Right renal pelvis (tissue), 4 donors: ENCODE data around the gene PLS3. TPM values are rescaled to one million over a fixed set of nuclear protein-coding genes. Genes with fewer than 3 reads are reported as not detected.

ENCODE experiments used
- DNase-seq, 4 donors: peaks; one replicate each; pipeline ENCODE4 v3.0.0-alpha.2; 2013; ENCODE audit warnings: low read depth in 4 of 4, low spot score in 3 of 4, missing footprints in 1 of 4
- polyA plus RNA-seq, 4 donors: library from polyadenylated mRNA; unstranded; fragments of 120-200 nt; gene quantifications; one replicate each; pipeline ENCODE4 v1.2.1, GENCODE V29; 2013; ENCODE audit not compliant: insufficient read length in 4 of 4

Gene PLS3
- polyA plus RNA-seq, 4 donors: 253 to 307 (median 301) TPM

DNA sequence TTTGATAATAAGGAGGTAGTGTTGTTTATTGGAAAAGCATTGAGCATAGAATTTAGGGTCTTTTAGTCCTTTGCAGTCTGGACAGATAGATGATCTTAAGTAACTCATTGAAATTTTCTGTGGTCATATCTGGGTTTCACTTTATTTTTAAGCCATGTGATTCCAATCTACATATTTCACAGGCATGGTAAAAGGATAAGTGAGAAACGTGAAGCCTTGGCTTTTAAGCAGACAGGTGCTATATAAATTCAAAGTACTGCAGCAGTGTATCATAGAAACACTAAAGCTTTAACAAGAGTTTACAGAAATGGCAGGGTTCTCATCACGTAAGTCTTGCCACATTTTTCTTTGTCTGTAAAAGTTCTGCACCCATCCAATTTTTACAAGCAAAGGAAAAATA lies 4.9 kb downstream of the PLS3 start:
- DNase-seq: no peak

GRCh38 chrX:115571712-115572111 lies 10.7 kb downstream of the PLS3 start:
- no peak for DNase-seq

- DNase-seq: no peak
Measured at GRCh38 chrX:115573185-115573584, 12.2 kb downstream of the PLS3 start.

GRCh38 chrX:115576676-115577075 lies 15.7 kb downstream of the PLS3 start:
- DNase-seq: no peak

GRCh38 chrX:115579327-115579726 lies 18.4 kb downstream of the PLS3 start:
- no peak for DNase-seq

DNA sequence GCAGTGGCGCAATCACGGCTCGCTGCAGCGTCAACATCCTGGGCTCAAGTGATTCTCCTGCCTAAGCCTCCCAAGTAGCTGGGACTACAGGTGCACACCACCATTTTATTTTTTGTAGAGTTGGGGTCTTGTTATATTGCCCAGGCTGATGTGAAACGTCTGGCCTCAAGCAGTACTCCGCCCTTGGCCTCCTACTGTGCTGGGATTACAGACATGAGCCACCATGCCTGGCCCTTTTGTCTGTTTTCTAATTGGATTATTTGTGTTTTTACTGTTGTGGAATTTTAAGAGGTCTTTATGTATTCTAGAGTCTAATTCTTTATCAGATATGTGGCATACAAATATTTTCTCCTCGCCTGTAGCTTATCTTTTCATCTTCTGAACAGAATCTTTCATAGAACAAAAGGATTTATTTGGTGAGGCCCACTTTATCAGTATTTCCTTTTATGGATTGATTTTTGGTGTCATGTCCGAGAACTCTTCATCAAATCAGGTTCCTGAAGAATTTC lies 18.9 kb downstream of the PLS3 start:
- no peak for DNase-seq

- DNase-seq: no peak
Measured at GRCh38 chrX:115581759-115582615, 21.0 kb downstream of the PLS3 start.

GRCh38 chrX:115582616-115583495 lies 21.9 kb downstream of the PLS3 start:
- no peak for DNase-seq

DNA sequence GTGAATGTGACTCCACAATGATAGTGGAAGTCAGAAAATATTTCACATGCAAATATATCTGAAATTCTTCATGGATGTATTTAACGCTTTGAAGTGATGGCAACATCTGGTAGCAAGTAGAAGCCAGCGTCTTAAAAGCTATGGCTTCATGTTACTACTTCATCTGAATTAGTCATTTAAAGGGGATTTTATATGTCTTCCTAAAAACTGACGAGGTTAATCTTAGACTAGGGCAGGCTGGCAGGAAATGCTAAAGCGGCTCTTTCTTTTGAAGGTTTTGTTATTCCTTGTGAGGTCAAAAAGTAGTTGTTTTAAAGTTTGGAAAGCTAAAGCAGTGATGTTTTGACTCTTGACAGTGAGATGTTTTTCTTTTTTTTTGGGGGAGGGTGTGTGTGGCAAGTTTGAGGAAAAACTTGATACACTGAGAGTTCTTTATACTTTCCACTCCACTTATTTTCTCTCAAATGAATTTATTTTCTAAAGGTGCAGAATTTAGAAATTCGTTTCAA lies 22.6 kb downstream of the PLS3 start:
- no peak for DNase-seq

DNA sequence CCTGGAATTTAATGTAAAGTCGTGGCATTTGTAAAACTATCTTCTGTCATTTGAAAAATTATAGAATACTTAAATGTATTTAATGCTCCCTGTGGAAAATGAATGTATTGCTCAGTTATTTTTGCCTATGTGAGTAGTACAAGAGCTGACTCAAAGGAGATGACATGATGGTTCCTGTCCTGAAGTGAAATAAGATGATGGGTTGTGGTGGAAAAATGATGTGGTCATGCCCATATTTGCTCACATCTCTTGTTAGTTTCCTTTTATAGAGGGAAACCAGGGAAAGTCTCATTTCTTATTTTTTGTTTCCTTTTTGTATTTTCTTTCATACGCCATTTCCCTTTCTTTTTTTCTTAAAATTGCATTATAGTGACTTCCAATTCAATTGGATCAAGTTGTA lies 23.7 kb downstream of the PLS3 start:
- DNase-seq: no peak

GRCh38 chrX:115588179-115588578 lies 27.2 kb downstream of the PLS3 start:
- no peak for DNase-seq

GRCh38 chrX:115589419-115589818 lies 28.4 kb downstream of the PLS3 start:
- DNase-seq: no peak

GRCh38 chrX:115591420-115591819 lies 30.4 kb downstream of the PLS3 start:
- no peak for DNase-seq

GRCh38 chrX:115591856-115592842 lies 31.2 kb downstream of the PLS3 start:
- DNase-seq: no peak

DNA sequence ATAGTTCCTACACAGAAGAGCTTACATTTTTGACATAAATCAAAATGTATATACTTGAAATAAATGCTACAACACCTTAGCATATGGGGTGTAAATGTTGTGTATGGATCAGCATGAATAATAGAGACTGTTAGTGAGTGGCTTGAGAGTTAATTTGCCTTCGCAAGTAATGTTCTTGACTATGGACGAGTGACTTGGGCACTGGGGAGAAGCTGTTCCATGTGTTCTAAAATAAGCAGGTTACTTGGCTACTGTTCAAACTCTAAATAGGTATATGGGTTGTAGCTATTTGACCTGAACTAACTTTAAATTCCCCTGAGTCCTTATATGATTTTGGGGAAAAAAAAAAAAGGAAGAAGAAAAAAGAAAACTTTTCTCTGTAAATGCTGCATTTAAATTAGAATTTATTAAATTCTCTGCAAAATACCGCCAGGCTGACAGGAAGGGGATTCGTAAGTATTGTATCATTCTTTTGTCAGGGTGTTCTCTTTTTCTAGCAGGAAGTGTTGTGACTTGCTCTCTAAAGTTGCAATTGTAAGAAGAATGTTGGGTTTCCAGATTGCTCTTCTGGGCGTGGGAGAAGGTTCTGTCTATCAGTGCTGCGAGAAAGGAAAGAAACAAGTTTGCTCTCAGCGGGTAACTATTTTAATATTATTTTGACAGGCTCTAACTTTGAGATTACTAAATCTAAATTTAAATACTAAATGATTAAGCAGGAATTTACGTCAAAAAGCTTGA lies 32.2 kb downstream of the PLS3 start:
- DNase-seq: no peak

DNA sequence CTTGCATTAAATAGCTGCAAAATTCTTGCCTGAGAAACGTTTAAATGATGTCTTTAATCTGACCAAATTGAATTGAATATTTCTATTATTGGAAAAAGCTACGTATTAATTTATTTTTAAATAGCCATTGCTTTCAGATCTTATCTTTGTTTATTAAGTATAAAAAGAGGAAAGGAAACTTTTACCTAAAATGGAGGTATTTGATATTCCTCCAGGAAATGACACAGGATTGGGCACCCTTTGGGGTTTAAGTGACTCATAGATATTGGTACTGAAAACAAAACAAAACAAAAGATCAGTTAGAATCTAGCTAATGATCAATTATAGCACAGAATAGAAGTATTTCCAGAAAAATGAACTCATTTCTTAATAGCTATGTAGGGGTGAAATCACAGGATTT lies 34.1 kb downstream of the PLS3 start:
- no peak for DNase-seq

- no peak for DNase-seq
Measured at GRCh38 chrX:115598556-115598955, 37.6 kb downstream of the PLS3 start.

- no peak for DNase-seq
Measured at GRCh38 chrX:115602308-115602707, 41.3 kb downstream of the PLS3 start.

DNA sequence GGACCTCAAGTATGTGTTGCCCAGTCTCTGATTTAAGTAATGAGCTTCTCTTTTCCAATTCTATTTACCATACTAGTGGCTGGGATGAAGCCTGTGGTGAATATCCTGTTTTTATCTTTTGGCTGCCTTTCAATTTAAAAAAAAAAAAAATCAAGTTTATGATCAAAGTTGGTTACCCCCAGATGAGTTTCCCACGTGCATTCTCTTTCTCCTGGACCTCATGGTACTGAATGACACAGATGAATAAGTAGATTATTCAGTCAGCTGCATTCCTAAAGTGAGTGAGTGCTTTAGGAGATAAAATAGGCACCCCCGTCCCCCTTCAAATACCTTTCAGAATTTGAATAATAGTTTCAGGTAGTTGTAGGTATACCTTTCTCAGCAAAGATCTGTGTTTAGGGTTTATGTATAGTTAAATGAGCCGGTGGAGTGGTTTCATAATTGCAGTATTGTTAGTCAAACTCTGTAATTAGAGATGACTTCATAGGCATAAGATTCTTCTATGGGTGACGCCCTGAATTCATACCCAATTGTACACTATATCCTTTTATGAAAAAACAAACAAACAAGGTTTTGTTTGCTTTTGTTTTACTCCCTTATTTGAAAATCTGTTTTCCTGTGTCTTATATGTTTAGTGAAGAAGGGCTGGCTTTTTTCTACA lies 41.9 kb downstream of the PLS3 start:
- no peak for DNase-seq
